Smooth muscle cell (in vitro differentiated cells): ENCODE data around the gene RGS3. TPM values are rescaled to one million over a fixed set of nuclear protein-coding genes. Genes with fewer than 3 reads are reported as not detected.

ENCODE experiments used
- DNase-seq: peaks from one replicate; lab custom pipeline; 2025; ENCODE audit not compliant: unreplicated experiment; lab: John Stamatoyannopoulos, UW
- H2AFZ ChIP-seq: fragments of 200-600 bp; sonication (generic); 2 replicates; pipeline ENCODE4 v1.6.0; 2016; ENCODE audit warnings: antibody characterized with exemption, low read depth, mild to moderate bottlenecking
- H3F3A ChIP-seq: fragments of 200-600 bp; sonication (generic); 2 replicates; pipeline ENCODE4 v1.6.0; 2017; ENCODE audit warnings: antibody characterized with exemption, low read depth
- H3K27ac ChIP-seq: fragments of 200-600 bp; sonication (generic); 2 replicates; pipeline ENCODE4 v1.5.1; 2016; ENCODE audit warnings: low read depth, mild to moderate bottlenecking
- H3K27me3 ChIP-seq: fragments of 200-600 bp; sonication (generic); 2 replicates; pipeline ENCODE4 v1.6.1; 2016; ENCODE audit warnings: low read depth, mild to moderate bottlenecking
- H3K36me3 ChIP-seq: fragments of 200-600 bp; sonication (generic); 2 replicates; pipeline ENCODE4 v1.5.1; 2016; ENCODE audit warnings: low read depth
- H3K4me1 ChIP-seq: fragments of 200-600 bp; sonication (generic); 2 replicates; pipeline ENCODE4 v1.5.1; 2016; ENCODE audit warnings: low read depth
- H3K4me2 ChIP-seq: fragments of 200-600 bp; sonication (generic); 2 replicates; pipeline ENCODE4 v1.6.0; 2016; ENCODE audit warnings: mild to moderate bottlenecking
- H3K4me3 ChIP-seq: fragments of 200-600 bp; sonication (generic); 2 replicates; pipeline ENCODE4 v1.5.1; 2016; ENCODE audit warnings: mild to moderate bottlenecking
- H3K79me2 ChIP-seq: fragments of 200-600 bp; sonication (generic); 2 replicates; pipeline ENCODE4 v1.6.0; 2016; ENCODE audit warnings: low read depth, mild to moderate bottlenecking
- H3K9ac ChIP-seq: fragments of 200-600 bp; sonication (generic); 2 replicates; pipeline ENCODE4 v1.6.0; 2016; ENCODE audit warnings: low read depth
- H3K9me3 ChIP-seq: fragments of 200-600 bp; sonication (generic); replicated peaks from 2 replicates; pipeline ENCODE4 v1.5.1; 2016; ENCODE audit warnings: low read depth
- H4K20me1 ChIP-seq: fragments of 200-600 bp; sonication (generic); 2 replicates; pipeline ENCODE4 v1.6.0; 2016; ENCODE audit warnings: low read depth
- WGBS: methylation state at CpG from one replicate; pipeline ENCODE4 v1.1.7; 2016; ENCODE audit warnings: low lambda C conversion rate; 5-methylcytosine and 5-hydroxymethylcytosine counted together
- polyA plus RNA-seq: library from polyadenylated mRNA; unstranded; fragments of >200 nt; fragmentation: Nextera tagmentation; extraction: Ambion mirVana; gene quantifications from 2 replicates; pipeline ENCODE4 v1.2.1, GENCODE V29; 2016
- total RNA-seq: library from RNA; depleted of rRNA; stranded (reverse); fragments of >200 nt; gene quantifications from 2 replicates; pipeline ENCODE4 v1.2.3, GENCODE V29; 2014
- TF ChIP-seq, protein P1 (sequence below): fragments of 200-600 bp; sonication (generic); IDR thresholded peaks from 2 replicates; pipeline ENCODE4 v1.5.1; 2017; ENCODE audit warnings: borderline replicate concordance, mild to moderate bottlenecking, antibody characterized with exemption; ENCODE audit not compliant: insufficient read depth, poor library complexity, severe bottlenecking

Gene RGS3
- total and polyA plus RNA-seq, 2 experiments from 2014 or later = 43.8 to 108 TPM

GRCh38 chr9:113645227-113645977 is 181.9 kb downstream of the RGS3 start:
- TF ChIP-seq, protein P1, sequence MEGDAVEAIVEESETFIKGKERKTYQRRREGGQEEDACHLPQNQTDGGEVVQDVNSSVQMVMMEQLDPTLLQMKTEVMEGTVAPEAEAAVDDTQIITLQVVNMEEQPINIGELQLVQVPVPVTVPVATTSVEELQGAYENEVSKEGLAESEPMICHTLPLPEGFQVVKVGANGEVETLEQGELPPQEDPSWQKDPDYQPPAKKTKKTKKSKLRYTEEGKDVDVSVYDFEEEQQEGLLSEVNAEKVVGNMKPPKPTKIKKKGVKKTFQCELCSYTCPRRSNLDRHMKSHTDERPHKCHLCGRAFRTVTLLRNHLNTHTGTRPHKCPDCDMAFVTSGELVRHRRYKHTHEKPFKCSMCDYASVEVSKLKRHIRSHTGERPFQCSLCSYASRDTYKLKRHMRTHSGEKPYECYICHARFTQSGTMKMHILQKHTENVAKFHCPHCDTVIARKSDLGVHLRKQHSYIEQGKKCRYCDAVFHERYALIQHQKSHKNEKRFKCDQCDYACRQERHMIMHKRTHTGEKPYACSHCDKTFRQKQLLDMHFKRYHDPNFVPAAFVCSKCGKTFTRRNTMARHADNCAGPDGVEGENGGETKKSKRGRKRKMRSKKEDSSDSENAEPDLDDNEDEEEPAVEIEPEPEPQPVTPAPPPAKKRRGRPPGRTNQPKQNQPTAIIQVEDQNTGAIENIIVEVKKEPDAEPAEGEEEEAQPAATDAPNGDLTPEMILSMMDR = no peak
- Histone ChIP-seq H3K4me3 (no peak overlapping the region), H3K4me1 (peaks cover 2% of the 10 kb centered on the region)

GRCh38 chr9:113645978-113646253 is 182.4 kb downstream of the RGS3 start:
- Histone ChIP-seq H3K27ac (no peak overlapping the region), H3K4me2 (no peak overlapping the region), H2AFZ (no peak overlapping the region), H3K79me2 (no peaks in the 10 kb centered on the region), H3K9ac (no peak overlapping the region), H3K4me3 (no peak overlapping the region), H3K4me1 (peaks cover 6% of the 10 kb centered on the region), H3K36me3 (no peaks in the 10 kb centered on the region), H4K20me1 (no peaks in the 10 kb centered on the region), H3K9me3 (no peaks in the 10 kb centered on the region), H3F3A (no peaks in the 10 kb centered on the region), H3K27me3 (no peaks in the 10 kb centered on the region)
- WGBS = 97% methylated on average over 3 of the region's 3 CpGs
- TF ChIP-seq, protein P1 = no peak
- DNase-seq = no peak

More at GRCh38 chr9:113645227-113645977, 181.9 kb downstream of the RGS3 start:
- H3F3A ChIP-seq = no peaks in the 10 kb centered on the region
- H2AFZ ChIP-seq = no peak overlapping the region
- H3K9ac ChIP-seq = no peak overlapping the region
- H3K79me2 ChIP-seq = no peaks in the 10 kb centered on the region
- H3K9me3 ChIP-seq = no peaks in the 10 kb centered on the region
- WGBS = 89% methylated on average over 15 of the region's 15 CpGs
- DNase-seq = no peak
- H3K27ac ChIP-seq = no peak overlapping the region
- no peak overlapping the region for H3K4me2 ChIP-seq
- H3K27me3 ChIP-seq = no peaks in the 10 kb centered on the region
- H4K20me1 ChIP-seq = no peaks in the 10 kb centered on the region
- H3K36me3 ChIP-seq = no peaks in the 10 kb centered on the region

- no peaks in the 10 kb centered on the region for H3K79me2 ChIP-seq
- no peaks in the 10 kb centered on the region for H3K9me3 ChIP-seq
- H3F3A ChIP-seq = no peaks in the 10 kb centered on the region
- WGBS = 65% methylated on average over 7 of the region's 7 CpGs
- DNase-seq = no peak
- H3K4me2 ChIP-seq = no peak overlapping the region
- H3K9ac ChIP-seq = no peak overlapping the region
- TF ChIP-seq, protein P1 = no peak
- H2AFZ ChIP-seq = no peak overlapping the region
- no peaks in the 10 kb centered on the region for H4K20me1 ChIP-seq
- H3K36me3 ChIP-seq = no peaks in the 10 kb centered on the region
- H3K27me3 ChIP-seq = no peaks in the 10 kb centered on the region
- H3K4me3 ChIP-seq = no peak overlapping the region
- H3K27ac ChIP-seq = no peak overlapping the region
- H3K4me1 ChIP-seq = peaks cover 11% of the 10 kb centered on the region
These were observed 183.0 kb downstream of the RGS3 start for GRCh38 chr9:113646491-113646890.

Other genes with a start within 250 kb of the RGS3 start
- 22.6 and 27.9 TPM in 2 replicates for gene FKBP15, start 242.4 kb upstream of the RGS3 start, total RNA-seq
- 12.3 and 13.0 TPM in 2 replicates for gene FKBP15, start 242.4 kb upstream of the RGS3 start, polyA plus RNA-seq
- gene SLC31A1, start 242.2 kb upstream of the RGS3 start, total RNA-seq = 34.7 and 39.1 TPM in 2 replicates
- gene SLC31A1, start 242.2 kb upstream of the RGS3 start, polyA plus RNA-seq = 28.1 and 35.8 TPM in 2 replicates
- 44.8 and 49.3 TPM in 2 replicates for gene CDC26, start 188.2 kb upstream of the RGS3 start, total RNA-seq
- gene CDC26, start 188.2 kb upstream of the RGS3 start, polyA plus RNA-seq = 59.8 and 61.8 TPM in 2 replicates
- gene PRPF4, start 188.1 kb upstream of the RGS3 start, total RNA-seq = 18.5 and 22.9 TPM in 2 replicates
- gene PRPF4, start 188.1 kb upstream of the RGS3 start, polyA plus RNA-seq = 21.0 and 22.2 TPM in 2 replicates
- gene RNF183, start 160.4 kb upstream of the RGS3 start, total RNA-seq = 0.09 and 2.3 TPM in 2 replicates
- gene RNF183, start 160.4 kb upstream of the RGS3 start, polyA plus RNA-seq = 0.66 TPM in 1 of 2 replicates, not detected in the other
- gene WDR31, start 123.5 kb upstream of the RGS3 start, total RNA-seq = 2.2 and 2.7 TPM in 2 replicates
- 1.2 and 1.6 TPM in 2 replicates for gene WDR31, start 123.5 kb upstream of the RGS3 start, polyA plus RNA-seq
- 0.36 and 0.67 TPM in 2 replicates for gene BSPRY, start 114.2 kb upstream of the RGS3 start, total RNA-seq
- gene BSPRY, start 114.2 kb upstream of the RGS3 start, polyA plus RNA-seq = 0.27 and 2.3 TPM in 2 replicates
- 2.9 and 6.7 TPM in 2 replicates for gene HDHD3, start 86.7 kb upstream of the RGS3 start, total RNA-seq
- 12.5 and 18.9 TPM in 2 replicates for gene HDHD3, start 86.7 kb upstream of the RGS3 start, polyA plus RNA-seq
- gene ALAD, start 62.4 kb upstream of the RGS3 start, total RNA-seq = 6.2 and 7.1 TPM in 2 replicates
- gene ALAD, start 62.4 kb upstream of the RGS3 start, polyA plus RNA-seq = 15.4 and 22.4 TPM in 2 replicates
- 33.7 and 40.8 TPM in 2 replicates for gene POLE3, start 53.1 kb upstream of the RGS3 start, total RNA-seq
- 35.3 and 39.0 TPM in 2 replicates for gene POLE3, start 53.1 kb upstream of the RGS3 start, polyA plus RNA-seq
- gene C9orf43, start 53.0 kb upstream of the RGS3 start, total RNA-seq = 2.0 TPM in 1 of 2 replicates, not detected in the other
- not detected in 2 replicates for gene C9orf43, start 53.0 kb upstream of the RGS3 start, polyA plus RNA-seq